ENCODE data around the gene ARHGAP20.

Gene ARHGAP20

DNA sequence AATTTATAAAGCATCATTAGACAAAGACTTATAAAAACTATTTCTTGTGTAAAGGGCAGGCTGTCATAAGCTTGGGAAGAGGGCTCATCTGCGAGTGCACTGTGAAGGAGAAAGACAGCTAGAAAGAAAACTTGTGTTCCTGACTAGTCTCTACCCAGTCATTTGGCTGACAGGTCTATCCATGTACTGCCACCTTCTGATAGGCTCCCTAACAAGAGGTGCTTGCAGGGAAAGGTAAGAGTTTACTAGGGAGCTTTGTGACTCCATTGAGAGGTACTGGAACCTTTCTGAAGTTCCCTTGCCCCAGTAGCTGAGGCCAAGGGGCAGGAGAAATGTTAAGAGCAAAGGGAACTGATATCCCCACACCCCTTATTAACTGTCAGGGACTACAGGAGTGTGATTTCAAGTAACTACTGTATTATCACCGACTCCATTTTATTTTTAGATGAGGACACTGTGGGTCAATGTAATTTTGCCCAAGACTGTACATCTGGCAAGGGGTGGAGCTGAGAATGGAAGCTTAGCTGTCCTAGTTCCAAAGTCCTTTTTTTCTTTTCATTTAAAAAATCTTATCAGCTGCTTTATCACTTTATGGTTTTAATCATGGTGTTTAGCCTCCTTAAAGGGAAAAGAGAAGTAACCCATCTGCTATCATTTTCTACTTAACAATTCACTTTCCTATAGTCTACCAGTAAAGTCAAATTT lies 129.4 kb downstream of the ARHGAP20 start:
- TF ChIP-seq CTCF (IDR thresholded peaks at IDR 0.05; ENCODE audit: low read depth, low read length) = no peak
- no peak overlapping the region for H3K4me3 ChIP-seq (ENCODE audit: low read depth, low read length)

DNA sequence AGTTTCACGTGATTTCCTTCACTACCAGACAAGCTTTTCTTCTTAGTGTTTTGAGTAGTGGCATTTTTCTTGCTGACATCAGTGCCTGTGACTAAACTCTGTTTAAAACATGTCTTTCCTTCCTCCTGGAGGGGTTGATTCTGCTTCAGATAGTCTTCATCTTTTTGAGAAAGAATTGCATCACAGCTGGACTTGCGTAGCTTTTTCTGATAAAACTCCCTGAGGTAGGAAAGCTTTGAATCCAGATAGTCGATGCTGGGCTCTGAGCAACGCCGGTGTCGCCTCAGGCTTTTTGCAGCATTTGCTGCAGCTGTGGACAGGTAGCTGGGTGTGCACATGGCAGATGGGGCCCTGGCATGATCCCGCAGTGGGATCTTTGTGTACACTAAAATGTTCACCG lies 131.7 kb downstream of the ARHGAP20 start:
- no peak for TF ChIP-seq CTCF (IDR thresholded peaks at IDR 0.05; ENCODE audit: low read depth, low read length)
- no peak overlapping the region for H3K4me3 ChIP-seq (ENCODE audit: low read depth, low read length)

DNA sequence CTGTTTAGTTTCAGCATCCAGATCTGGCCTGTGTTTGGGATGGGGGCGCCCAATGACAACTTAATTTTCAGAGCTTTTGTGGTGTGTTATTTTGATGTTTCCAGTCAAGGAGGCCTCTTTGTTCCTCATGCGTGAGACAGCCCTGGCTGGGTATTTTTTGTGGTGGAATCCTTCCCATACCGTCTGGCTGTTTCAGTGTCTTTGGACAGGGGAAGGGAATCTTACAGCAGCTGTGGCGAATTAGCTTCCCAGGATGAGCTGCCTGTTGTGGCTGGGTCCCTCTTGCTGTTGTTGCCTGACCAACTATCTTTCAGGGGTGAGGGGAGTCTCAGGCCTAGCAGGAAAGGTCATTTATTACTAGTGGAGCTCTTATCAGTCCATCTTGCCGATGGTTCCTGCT lies 138.8 kb downstream of the ARHGAP20 start:
- no peak overlapping the region for H3K4me3 ChIP-seq (ENCODE audit: low read depth, low read length)
- TF ChIP-seq CTCF (IDR thresholded peaks at IDR 0.05; ENCODE audit: low read depth, low read length) = no peak

GRCh38 chr11:110571081-110571720 lies 141.0 kb downstream of the ARHGAP20 start:
- TF ChIP-seq CTCF (IDR thresholded peaks at IDR 0.05; ENCODE audit: low read depth, low read length) = no peak
- no peak overlapping the region for H3K4me3 ChIP-seq (ENCODE audit: low read depth, low read length)

DNA sequence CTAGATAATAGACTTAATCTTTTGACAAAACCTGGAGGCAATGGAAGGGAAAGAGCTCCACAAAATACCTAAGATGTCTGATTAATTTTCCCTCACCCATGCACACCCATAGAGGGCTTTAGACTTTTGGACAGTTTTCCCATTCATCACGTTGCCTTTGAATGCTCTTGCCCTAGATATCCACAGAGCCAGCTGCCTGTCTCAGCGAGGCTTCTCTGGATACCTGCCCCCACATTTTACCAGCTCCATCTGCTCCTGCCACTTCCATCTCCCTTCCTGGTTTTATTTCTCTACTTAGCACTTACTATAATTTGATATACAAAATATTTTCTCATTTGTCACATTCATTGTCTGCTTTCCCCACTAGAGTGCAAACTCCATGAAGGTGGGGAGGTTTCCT lies 145.7 kb downstream of the ARHGAP20 start:
- no peak for TF ChIP-seq CTCF (IDR thresholded peaks at IDR 0.05; ENCODE audit: low read depth, low read length)
- H3K4me3 ChIP-seq (ENCODE audit: low read depth, low read length) = no peak overlapping the region

GRCh38 chr11:110565357-110566336 lies 146.6 kb downstream of the ARHGAP20 start:
- no peak for TF ChIP-seq CTCF (IDR thresholded peaks at IDR 0.05; ENCODE audit: low read depth, low read length)

More at GRCh38 chr11:110565357-110566336, 146.6 kb downstream of the ARHGAP20 start:
- no peak overlapping the region for H3K4me3 ChIP-seq (ENCODE audit: low read depth, low read length)
